AG08396 (cell line): ENCODE measurements around the gene SLC25A53.
"Not testable (repeated sequence)": the region's sequence is repeated elsewhere in the genome, so short reads cannot be mapped to it uniquely, and the experiment has no call there.

ENCODE experiments used
- DNase-seq: peaks from one replicate; pipeline ENCODE4 v3.0.0; 2012; ENCODE audit warnings: low spot score, mixed read lengths

Gene SLC25A53

DNA sequence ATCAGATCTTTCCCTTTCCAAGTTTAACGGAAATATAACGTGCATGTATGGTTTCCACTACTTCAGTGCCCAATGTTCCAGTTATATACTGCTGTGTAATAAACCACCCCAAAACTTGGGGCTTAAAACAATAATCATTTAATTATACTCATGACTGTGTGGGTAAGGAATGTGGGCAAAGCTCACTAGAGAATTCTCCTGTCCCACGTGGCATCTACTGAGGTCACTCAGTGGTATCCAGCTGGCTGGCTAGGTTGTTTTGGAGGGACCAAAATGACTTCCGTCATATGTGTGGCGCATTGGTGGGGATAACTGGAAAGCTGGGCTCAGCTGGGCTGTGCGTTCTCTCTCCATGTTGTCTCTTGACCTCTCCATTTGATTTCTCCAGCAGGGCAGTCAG lies 26.0 kb downstream of the SLC25A53 start:
- no peak for DNase-seq

DNA sequence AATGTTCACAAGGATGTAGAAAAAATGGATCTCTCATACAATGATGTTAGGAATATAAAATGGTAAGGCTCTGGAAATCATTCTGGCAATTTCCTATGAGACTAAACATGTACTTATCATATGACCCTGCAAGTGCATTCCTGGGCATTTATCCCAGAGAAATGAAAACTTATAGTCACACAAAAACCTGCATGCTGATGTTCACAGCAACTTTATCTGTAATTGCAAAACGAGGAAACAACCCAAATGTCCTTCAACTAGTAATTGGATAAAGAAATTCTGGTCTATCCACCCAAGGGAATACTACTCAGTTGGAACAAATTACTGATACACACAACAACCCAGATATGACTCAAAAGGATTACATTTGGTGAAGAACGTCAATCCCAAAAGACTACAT lies 30.0 kb downstream of the SLC25A53 start:
- DNase-seq, result no peak

DNA sequence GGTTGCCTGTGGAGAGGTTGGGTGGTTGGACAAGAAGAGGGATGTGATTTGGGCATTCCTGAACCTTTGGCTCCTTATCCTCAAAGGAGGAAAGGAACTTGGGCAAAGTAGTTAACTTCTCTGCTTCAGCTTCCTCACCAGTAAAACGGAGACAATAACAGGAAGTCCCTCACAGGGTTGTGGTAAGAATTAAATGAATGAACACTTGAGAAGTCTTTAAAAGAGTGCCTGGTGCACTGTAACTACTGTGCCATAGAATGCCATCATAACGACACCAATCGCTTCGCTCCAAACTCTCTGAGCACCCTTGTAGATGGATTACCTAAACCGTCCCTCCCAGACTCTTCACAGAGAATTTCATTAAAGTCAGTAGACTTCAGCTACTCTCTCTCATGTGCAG lies 34.0 kb downstream of the SLC25A53 start:
- DNase-seq, result no peak

DNA sequence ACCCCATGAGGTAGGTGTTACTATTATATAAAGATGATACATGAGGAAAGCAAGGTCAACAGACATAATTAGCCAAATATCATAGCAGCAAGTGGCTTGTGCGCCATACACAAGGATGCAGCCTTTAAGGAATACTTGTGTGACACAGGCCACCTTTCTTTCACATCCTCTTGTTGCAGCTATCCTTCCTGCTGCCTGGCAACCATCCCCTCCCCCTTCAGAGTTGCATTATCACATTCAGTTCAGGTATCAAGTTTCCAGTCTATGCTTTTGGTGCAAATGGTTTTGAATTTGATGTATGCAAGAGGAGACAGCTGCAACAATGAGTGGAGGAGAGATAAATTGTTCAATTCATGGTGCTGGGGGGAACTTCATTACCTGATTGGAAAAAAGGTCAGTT lies 38.0 kb downstream of the SLC25A53 start:
- no peak for DNase-seq

DNA sequence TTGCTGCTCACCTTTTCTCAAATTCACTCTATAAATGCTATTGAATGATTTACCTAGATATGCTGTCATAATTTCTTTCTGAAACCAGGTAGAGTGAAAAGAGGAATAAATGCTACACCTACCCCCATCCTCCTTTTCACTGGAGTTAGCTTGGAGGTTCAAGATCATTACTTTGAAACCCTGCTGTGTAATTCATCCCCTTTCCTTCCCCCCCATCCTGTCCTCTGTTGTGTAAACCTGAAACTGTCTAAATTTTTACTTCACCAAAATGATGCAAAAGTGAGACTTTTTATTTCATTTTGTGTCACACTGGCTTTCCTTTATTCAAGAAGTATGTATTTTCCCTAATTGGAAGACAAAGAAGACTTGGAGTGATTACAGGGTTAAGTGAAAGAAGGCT lies 39.0 kb downstream of the SLC25A53 start:
- DNase-seq, result no peak

DNA sequence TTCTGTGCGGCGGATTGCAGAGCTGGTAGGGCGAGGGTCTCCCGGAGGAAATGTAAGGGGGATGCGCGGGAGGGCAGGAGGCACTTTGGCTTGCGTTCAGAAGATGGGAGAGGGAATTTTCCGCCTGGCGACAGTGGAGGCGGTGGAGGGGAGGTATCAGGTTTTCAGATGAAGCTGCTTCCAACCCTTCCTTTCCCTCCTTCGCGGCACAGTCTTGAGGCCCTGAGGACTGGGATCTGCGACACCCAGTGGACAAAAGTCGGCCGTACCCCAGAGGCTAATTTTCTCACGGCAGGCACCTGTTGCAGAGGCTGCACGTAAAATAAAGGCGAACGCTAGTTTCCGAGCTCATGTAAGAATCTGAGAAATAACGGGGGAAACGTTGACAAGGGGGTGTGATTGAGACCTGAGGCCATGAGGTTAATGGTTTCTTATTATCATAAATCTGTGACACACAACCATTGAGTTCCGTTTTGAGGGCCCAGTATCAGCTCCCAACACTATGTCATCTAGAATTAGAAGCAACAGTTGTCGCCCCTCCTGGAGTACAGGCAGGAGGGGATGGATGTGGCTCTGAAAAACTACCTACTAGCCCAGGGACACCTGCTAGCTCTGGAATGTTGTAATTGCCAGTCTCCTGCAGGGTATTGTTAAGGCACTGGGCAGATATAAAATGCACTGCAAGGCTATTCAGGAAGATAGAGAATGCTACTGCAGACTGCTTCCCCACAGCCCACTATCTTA lies 43.4 kb downstream of the SLC25A53 start:
- peak; percentile 23 for DNase-seq

DNA sequence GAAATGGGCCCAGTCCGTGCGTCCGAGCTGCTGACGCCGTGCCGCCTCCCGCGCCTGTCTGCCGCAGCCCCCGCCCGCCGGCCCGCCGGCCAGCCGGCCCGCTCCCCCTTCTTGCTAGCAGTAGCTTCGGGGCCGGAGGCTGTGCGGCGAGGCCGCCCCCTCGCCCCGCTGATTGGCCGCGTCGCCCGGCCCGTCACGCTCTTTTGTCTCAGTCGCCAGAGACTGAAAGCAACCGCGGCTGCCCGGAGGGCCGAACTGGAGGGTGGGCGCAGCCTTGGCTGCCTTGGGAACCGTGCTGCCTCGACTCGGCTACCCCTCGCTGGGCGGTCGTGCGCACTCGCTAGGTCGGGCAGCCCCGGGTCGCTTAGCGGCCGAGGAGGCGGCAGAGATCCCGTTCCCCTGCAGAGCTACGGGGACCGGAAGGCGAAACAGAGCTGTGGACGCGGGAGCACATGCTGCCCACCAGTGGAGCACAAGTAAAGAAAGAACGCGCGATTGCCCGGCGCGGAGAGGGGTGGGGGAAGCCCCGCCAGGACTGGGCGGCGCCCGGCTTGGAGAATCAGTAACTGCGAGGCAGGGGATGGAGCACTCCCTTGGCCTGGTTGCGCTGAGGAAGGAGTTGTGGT lies 44.4 kb downstream of the SLC25A53 start, which contains the start of gene ZCCHC18:
Gene ZCCHC18 (plus strand): TSS at position 198 of the 626 bp plus-strand sequence. CDS start 1,589 bp downstream, outside the sequence.
- DNase-seq, result peak; percentile 81

DNA sequence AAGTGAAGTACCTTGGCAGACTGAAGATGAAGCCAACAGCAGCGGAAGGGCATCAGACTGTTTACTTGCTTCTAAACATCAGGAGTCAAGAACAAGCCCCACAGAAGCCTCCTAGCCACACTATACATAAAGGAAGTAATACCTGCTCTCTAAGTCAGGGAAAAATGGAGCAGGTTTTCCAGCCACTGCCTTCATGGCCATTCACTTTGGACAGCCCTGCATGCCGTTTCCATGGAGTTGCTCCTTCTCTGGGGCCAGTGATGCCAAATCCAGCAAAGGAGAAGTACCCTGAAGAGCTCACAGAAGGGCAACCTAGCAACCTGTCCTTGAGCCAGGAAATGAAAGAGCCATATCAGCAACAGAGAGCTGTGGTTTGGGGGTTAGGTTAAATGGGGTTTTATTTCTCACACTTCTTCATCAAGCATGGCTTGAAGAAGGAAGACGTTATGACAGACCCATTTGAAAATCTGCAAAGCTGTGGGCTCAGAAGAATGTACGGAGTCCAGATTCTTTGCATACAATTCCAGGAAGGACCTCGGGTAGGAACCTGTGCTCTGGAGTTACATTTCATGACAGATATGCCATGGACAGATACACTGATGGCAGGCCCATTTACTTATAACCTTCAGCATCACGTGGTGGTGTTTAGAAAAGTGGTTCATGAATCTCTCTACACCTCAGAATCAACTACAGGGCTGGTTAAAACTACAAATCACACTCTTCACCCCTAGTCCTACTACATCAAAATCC lies 46.1 kb downstream of the SLC25A53 start:
- DNase-seq, result not testable (repeated sequence)

DNA sequence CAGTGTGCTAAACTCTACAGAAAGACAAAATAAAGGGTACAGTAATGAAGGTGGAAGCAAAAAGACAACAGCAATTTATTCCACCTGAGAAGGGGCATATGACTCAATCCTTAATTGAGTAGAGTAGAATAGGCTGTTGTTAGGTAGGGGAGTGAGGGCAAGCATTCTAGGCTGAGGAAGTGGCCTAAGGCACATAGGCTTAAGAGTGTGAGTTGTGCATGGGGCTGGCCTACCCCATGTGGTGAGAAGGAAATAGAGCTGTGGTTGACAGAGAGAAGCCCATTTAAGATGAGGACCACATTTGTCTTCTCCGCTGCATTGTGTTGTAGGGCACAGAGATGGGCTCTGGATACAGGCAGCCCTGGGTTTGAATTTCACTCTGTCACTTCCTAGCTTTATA lies 47.9 kb downstream of the SLC25A53 start:
- DNase-seq, result no peak

DNA sequence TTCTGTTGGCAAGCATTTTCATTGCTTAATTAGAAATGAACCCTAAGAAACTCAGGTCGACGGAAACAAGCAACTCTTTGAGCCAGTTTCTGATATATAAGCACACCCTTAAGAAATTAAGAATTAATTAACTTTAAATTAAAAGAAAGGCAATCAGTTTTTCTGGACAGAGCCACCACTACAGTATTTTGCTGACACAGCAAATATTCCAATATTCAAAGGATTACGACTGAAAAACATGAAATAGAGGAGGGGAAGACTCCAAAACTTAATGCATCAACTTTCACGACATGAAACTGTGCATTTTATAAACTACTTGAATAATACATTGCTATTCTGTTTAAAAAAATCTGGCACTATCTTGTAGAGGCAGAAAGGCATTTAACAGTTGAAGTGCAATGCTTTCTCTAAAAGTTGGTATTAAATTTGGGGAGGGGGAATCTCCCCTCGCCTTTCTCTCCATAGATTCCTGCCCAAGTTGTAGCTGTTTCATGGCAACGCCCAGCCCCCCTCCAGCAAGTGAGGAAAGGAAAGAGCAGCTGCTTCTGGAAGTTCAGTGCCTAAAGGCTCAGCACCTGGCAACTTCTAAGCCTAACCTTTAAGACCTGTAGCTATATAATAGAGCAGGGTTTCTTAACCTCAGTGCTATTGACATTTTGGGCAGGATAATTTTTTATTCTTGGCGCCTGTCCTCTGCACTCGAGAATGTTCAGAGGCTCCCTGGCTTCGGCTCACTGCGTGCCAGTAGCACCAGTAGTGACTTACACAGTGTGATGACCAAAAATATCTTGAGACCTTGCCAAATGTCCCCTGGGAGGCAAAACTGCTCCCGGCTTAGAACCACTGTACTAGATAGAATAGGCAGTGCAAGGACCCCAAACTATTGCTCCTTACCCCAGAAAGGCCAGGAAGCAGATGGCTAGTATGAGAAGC lies 51.2 kb downstream of the SLC25A53 start:
- no peak for DNase-seq

DNA sequence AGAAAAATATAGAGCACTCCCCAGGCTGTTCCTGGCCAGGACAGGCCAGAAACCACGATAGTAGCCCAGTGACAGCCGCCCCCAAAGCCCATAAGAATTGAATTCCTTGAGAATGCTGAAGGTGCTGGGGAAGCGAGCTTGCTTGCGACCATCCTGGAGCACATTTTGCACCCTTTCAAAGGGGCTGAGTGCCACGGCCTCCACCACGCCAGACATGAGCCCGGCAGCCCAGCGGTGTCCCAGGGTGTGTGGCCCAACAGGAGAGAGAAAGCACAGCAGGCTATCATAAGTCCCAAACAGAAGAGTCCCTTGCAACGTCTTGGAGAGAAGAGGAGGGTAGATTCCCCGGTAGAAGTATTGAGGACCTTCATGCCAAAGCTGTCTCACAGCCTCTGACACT lies 52.1 kb downstream of the SLC25A53 start:
- no peak for DNase-seq

DNA sequence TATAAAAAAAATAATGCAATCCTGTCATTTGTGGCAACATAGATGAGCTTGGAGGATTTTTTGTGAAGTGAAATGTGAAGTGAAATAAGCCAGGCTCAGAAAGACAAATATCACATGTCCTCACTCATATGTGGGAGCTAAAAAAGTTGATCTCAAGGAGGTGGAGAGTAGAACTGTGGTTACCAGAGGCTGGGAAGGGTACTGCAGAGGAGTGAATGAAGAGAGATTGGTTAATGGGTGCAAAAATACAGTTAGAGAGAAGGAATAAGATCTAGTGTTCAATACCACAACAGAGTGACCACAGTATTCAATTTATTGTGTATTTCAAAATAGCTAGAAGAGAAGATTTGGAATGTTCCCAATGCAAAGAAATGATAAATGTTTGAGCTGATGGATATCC lies 57.9 kb downstream of the SLC25A53 start:
- DNase-seq, result no peak

DNA sequence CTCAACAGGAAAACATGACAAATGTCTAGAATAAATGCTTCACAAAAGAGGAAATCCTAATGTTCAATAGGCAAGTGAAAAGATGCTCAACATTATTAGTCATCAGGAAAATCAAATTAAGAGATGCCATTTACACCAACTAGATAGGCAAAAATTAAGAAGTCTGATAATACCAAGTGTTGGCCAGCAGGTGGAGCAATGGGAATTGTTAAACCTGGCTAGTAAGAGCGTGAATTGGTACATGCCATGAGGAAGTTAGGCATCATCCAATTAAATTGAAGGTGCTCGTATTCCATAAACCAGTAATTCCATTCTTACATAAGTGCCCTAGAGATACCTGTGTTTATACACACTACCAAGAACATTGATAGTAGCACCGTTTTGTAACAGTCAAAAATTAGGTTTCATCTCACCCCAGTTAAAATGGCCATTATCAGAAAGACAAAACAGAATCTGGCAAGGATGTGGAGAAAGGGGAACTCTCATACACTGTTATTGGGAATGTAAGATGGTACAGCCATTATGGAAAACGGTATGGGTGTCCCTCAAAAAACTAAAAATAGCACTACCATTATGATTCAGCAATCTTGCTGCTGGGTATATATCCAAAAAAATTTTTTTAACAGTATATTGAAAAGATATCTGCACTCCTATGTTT lies 58.5 kb downstream of the SLC25A53 start:
- peak; percentile 45 for DNase-seq

DNA sequence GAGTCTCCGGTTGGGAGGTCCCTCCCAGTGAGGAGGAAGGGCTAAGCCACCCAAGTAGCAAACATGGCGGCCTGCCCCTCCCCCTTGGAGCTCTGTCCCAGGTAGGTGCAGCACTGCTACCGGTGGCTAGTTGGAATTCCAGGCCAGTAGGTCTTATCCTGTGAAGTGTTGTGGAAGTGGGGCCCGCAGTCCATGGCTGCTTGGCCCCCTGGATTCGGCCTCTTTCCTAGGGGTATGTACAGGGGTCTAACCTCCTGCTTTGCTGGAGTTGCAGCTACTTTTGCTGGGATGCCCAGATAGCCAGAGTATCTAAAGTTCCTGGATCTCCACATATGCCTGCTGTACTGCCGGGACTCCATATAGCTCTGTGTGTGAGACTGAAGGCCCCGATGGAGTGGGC lies 70.9 kb downstream of the SLC25A53 start:
- no peak for DNase-seq

DNA sequence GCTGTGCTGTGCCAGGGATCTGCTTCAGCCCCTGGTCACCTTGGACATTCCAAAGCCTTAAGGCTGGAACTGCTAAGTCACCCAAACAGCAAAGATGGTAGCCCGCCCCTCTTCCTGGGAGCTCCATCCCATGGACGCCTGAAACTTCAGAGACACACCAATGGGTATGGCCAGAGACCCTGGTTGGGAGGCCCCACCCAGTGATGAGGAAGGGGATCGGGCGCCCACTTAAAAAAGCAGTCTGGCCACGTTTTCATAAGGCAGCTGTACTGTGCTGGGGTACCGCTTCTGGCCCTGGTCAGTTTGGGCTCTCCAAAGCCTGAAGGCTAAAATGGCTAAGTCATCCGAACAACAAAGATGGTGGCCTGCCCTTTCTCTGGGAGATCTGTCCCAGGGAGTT lies 71.3 kb downstream of the SLC25A53 start:
- no peak for DNase-seq

DNA sequence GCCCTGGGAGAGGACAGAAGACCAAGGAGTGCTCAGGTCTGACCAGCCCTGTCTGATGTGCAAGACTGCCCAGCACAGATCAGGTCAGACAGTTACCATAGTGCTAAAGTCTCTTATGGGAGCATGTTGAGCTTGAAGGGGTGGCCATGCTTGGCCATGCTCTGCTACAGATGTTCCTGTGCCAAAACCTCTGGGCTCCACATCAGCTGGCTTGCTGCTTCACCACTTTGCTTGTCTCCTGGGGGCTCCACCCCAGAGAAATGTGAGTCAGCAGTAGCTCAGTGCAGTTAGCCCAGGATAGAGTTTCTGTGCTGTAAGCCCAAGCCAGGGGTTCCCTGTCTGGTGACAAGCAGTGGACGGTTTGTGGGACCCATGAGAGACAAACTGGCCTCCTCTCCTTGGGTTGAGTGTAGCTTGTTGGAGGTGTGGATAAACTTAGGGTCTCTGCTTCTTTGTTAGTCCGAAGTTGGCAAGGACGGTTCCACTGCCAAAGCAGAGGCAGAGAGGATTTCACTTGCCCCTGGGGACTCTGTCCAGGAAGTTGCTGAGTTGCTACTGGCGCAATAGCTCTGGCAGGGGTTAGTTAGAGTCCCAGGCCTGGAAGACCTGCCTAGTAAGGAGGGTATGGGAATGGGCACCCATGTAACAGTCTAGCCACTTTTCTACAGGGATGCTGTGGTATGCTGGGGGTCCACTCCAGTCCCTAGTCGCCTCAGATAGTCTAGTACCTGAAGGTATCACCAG lies 72.1 kb downstream of the SLC25A53 start:
- DNase-seq, result no peak

DNA sequence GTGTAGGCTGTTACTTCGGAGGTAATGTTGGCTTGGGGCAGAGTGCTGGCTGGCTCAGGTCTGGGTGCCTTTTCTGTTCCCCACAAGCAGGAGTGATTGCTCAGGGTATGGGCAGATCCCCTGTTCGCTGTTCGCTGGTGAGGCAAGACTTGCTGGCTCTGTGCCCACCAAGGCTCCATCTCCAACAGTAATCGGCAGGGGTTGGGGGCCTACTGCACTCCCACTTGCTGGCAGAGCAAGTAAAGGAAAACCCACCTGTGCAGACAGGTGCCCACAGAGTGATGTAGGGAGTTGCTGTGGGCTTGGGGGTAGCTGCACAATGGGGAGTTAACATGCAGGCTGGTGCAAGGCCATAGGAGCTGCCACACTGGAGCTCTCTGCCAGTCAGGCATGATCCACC lies 72.7 kb downstream of the SLC25A53 start:
- DNase-seq, result no peak

DNA sequence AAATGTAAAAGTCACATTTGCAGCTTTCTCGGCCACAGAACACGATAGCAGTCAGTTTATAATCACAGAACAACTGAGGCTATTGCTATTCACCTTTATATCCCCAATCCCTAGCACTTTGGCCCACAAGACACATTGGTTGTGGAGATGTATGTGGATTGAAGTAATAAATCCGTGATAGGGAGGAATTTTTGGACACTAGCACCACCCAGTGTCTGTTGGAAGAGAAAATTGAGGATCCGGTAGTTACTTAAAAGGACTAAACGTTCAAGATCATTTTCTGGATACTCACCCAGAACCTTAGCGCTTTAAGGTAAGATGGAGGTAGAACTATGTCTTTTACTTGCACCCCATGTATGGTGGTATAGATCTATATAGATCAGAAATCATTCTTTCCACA lies 79.0 kb downstream of the SLC25A53 start:
- not testable (repeated sequence) for DNase-seq

DNA sequence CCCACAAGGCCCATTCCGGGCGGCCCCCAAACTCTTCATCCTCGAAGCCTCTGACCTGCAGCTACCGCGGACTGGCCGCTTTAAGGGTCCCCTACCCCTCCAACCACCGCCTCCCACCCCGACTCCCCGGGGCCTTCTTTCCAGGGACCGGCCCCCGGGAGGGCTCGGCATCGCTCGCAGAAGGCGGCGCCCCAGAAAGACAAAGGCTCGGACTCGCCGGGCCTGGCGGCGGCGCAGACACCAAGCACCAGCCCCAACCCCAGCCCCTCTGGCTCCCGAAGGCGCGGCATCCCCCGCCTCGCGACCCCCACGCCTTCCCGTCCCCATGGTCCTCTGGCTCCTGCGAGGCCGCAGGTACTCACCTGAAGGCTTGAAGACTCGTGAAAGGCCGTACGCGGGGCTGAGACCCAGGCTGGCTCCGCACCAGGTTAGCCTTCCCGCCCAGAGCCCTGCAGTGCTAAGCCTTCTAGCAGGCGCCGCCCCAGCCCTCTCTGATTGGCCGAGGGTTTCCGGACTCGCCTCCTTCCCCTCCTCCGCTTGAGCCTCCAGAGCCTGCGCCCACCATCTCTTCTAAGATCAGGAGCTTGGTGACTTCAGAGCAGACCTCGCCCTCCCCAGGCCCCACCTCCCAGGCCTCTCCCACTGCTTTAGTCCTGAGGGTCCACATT lies 80.9 kb downstream of the SLC25A53 start, which contains the start of gene TMSB15C:
Gene TMSB15C (minus strand): TSS at position 459 of the 668 bp plus-strand sequence.
- DNase-seq, result not testable (repeated sequence)

DNA sequence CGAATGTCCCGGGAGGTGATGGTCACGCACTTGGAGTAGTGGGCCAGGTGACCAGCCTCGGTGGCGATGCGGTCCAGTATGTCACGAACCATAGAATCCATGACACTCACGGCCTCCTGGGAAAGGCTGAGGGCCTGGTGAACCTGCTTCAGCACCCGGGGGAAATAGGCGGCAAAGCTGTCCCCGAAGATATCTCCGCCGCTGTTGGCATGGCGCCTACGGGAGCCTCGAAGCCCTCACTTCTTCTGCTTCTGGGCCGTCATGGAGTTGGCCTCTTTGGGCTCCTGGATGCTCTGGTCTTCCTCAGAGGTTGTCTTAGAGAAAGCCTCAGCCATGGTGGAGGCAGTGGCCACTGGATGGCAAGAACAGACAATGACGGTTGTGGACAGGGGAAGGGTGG lies 94.2 kb downstream of the SLC25A53 start:
- DNase-seq, result not testable (repeated sequence)
